Measurements from ENCODE around the gene RGS14. TPM values are rescaled to one million over a fixed set of nuclear protein-coding genes. Genes with fewer than 3 reads are reported as not detected.

The RGS14 gene
- polyA plus RNA-seq, 5 donors: 3.6 to 14.0 (median 8.5) TPM

Other genes starting within 250 kb of the RGS14 start
- 10 to 100 TPM; 37.8 to 54.0 (median 44.0) TPM for gene NSD1, start 224.2 kb upstream of the RGS14 start, polyA plus RNA-seq (ENCODE audit: insufficient read depth in 1 of 5, insufficient read length in 5 of 5, low replicate concordance in 1 of 5)
- gene RAB24, start 54.2 kb upstream of the RGS14 start, polyA plus RNA-seq (ENCODE audit: insufficient read depth in 1 of 5, insufficient read length in 5 of 5, low replicate concordance in 1 of 5): 10 to 100 TPM; 21.0 to 44.5 (median 27.0) TPM
- gene PRELID1, start 54.1 kb upstream of the RGS14 start, polyA plus RNA-seq (ENCODE audit: insufficient read depth in 1 of 5, insufficient read length in 5 of 5, low replicate concordance in 1 of 5): 100 to 1,000 TPM in 1 of 5 donors, 10 to 100 TPM in 4; 75.9 to 128 (median 93.9) TPM
- 10 to 100 TPM; 16.7 to 39.9 (median 30.3) TPM for gene MXD3, start 46.0 kb upstream of the RGS14 start, polyA plus RNA-seq (ENCODE audit: insufficient read depth in 1 of 5, insufficient read length in 5 of 5, low replicate concordance in 1 of 5)
- 100 to 1,000 TPM in 4 of 5 donors, 10 to 100 TPM in 1; 85.2 to 137 (median 105) TPM for gene LMAN2, start 6.3 kb upstream of the RGS14 start, polyA plus RNA-seq (ENCODE audit: insufficient read depth in 1 of 5, insufficient read length in 5 of 5, low replicate concordance in 1 of 5)
- under 1 TPM in 1 of 5 donors, not detected in 4; 0.51 TPM for gene SLC34A1, start 26.5 kb downstream of the RGS14 start, polyA plus RNA-seq (ENCODE audit: insufficient read depth in 1 of 5, insufficient read length in 5 of 5, low replicate concordance in 1 of 5)
- not detected for gene PFN3, start 42.7 kb downstream of the RGS14 start, polyA plus RNA-seq (ENCODE audit: insufficient read depth in 1 of 5, insufficient read length in 5 of 5, low replicate concordance in 1 of 5)
- gene F12, start 51.6 kb downstream of the RGS14 start, polyA plus RNA-seq (ENCODE audit: insufficient read depth in 1 of 5, insufficient read length in 5 of 5, low replicate concordance in 1 of 5): under 1 TPM in 4 of 5 donors, not detected in 1; 0.09 to 0.40 (median 0.17) TPM
- 10 to 100 TPM; 14.8 to 27.7 (median 17.7) TPM for gene GRK6, start 68.8 kb downstream of the RGS14 start, polyA plus RNA-seq (ENCODE audit: insufficient read depth in 1 of 5, insufficient read length in 5 of 5, low replicate concordance in 1 of 5)
- 1 to 10 TPM in 1 of 5 donors, under 1 TPM in 4; 0.39 to 2.5 (median 0.63) TPM for gene PRR7, start 88.9 kb downstream of the RGS14 start, polyA plus RNA-seq (ENCODE audit: insufficient read depth in 1 of 5, insufficient read length in 5 of 5, low replicate concordance in 1 of 5)
- 100 to 1,000 TPM; 121 to 218 (median 139) TPM for gene DBN1, start 115.7 kb downstream of the RGS14 start, polyA plus RNA-seq (ENCODE audit: insufficient read depth in 1 of 5, insufficient read length in 5 of 5, low replicate concordance in 1 of 5)
- gene PDLIM7, start 139.7 kb downstream of the RGS14 start, polyA plus RNA-seq (ENCODE audit: insufficient read depth in 1 of 5, insufficient read length in 5 of 5, low replicate concordance in 1 of 5): 100 to 1,000 TPM in 1 of 5 donors, 10 to 100 TPM in 4; 55.0 to 128 (median 85.9) TPM
- gene DOK3, start 151.9 kb downstream of the RGS14 start, polyA plus RNA-seq (ENCODE audit: insufficient read depth in 1 of 5, insufficient read length in 5 of 5, low replicate concordance in 1 of 5): 1 to 10 TPM; 5.6 to 6.6 (median 6.4) TPM
- 100 to 1,000 TPM in 1 of 5 donors, 10 to 100 TPM in 4; 74.4 to 104 (median 84.1) TPM for gene DDX41, start 159.0 kb downstream of the RGS14 start, polyA plus RNA-seq (ENCODE audit: insufficient read depth in 1 of 5, insufficient read length in 5 of 5, low replicate concordance in 1 of 5)
- gene FAM193B, start 196.6 kb downstream of the RGS14 start, polyA plus RNA-seq (ENCODE audit: insufficient read depth in 1 of 5, insufficient read length in 5 of 5, low replicate concordance in 1 of 5): 100 to 1,000 TPM in 1 of 5 donors, 10 to 100 TPM in 4; 84.2 to 108 (median 94.9) TPM
- gene TMED9, start 234.3 kb downstream of the RGS14 start, polyA plus RNA-seq (ENCODE audit: insufficient read depth in 1 of 5, insufficient read length in 5 of 5, low replicate concordance in 1 of 5): 100 to 1,000 TPM; 117 to 180 (median 130) TPM
- gene B4GALT7, start 242.2 kb downstream of the RGS14 start, polyA plus RNA-seq (ENCODE audit: insufficient read depth in 1 of 5, insufficient read length in 5 of 5, low replicate concordance in 1 of 5): 10 to 100 TPM; 17.3 to 30.0 (median 21.2) TPM

Data from right lung (tissue), 5 donors.